ENCODE results near the gene HCLS1.
"Not testable (repeated sequence)": the region's sequence is repeated elsewhere in the genome, so short reads cannot be mapped to it uniquely, and the experiment has no call there.

Gene HCLS1

DNA sequence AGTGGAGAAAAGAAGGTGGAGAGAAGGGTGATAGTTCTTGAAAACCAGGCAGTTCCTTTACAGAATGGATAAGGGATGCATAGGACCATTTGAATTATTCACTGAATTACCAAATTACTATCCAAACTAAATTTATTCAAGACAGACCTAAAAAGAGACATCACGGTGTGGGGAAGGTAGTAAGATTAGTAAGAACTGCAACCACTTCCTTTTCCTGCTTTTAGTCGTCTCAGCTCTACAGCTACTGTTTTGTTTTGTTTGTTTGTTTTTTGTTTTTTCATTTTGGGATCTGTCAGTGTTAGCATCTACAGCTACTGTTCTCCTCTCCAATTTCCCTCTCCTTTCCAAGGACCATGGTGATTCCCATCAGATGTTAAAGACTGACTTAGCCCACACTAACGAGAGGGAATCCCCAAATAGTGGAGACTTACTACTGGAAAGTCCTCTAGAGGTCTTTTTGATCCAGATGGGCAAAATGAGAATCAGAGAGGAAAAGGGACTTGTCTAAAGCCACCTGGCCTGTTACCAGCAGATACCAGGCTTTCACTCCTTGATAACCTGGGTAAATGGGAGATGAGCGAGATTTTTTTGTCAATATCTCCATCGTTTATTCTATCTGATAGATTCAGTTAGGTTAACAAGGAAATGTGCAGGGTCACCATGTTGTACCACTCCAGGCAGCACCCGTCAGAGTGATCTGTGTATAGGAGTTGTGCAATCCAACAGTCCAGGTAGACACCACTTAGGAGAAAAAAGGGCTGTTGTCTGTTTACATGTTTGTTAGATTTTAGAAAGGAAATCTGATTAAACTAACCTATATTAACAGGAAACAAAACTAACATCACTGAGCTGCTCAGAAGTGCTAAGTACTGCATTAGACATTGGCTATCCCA is 6.0 kb downstream of the HCLS1 start:
- DNase-seq (ENCODE audit: low read depth) = no peak

DNA sequence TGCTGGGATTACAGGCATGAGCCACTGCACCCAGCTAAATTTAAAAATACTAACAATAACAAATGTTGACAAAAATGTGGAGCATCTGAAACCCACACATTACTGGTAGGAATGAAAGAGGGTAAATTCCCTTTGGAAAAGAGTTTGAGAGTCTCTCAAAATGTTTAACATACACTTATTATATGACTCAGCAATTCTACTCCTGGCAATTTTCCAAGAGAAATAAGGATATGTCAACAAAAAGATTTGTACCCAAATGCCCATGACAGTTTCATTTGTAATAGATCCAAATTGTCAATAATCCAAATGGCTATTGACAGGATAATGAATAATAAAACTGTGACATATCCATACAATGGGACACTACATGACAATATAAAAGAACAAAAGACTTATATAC is 9.0 kb downstream of the HCLS1 start:
- DNase-seq (ENCODE audit: low read depth) = no peak

DNA sequence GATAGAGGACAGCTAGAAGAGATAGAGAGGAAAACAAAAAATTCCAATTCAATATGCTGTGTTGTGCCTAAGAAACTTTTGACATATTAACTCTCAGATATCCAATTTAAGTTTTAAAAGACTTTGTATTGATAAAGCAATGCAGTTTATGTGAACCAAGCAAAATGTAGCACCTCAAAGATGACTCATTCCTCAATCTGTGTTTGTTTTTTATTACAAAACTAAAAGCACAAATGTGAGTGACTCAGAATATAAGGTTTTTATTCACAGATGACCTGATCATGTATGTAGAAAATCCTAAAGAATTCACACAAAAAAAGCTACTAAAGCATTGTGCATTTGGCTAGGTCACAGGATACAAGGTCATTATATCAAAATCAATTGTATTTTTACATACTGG is 11.1 kb downstream of the HCLS1 start:
- DNase-seq (ENCODE audit: low read depth) = no peak

DNA sequence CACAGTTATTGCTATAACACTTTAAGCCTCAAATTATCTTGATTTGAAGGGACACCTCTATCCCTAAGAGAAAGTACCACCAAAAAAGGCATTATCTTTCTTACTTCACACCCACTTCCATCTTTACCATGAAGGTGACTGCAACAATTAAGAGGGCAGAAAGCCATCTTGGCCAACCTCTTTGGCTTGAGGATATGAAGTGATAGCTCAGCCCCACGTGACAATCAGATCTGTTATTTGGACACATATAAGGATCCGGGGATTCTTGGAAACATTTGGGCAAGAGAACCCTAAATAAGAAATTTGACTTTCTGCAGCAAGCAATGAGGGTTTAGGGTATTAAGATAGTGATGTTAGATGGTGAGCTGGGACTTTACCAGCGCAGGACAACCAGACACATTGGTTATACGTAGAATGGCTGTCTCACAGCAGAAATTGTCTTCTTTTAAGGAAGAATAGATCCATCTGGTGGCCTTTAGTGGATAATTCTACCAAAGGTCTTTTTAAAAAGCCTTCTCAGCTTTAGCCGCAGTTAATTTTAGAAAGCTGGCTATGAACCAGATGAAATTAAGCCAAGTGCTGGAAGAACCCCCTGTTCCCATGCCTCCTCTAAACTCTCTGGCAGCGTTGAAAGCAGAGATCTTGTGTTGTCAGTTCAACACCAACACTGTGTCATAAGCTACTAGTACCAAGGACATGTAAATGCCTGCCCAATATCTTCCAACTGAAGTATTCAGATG is 12.3 kb downstream of the HCLS1 start:
- DNase-seq (ENCODE audit: low read depth) = no peak

DNA sequence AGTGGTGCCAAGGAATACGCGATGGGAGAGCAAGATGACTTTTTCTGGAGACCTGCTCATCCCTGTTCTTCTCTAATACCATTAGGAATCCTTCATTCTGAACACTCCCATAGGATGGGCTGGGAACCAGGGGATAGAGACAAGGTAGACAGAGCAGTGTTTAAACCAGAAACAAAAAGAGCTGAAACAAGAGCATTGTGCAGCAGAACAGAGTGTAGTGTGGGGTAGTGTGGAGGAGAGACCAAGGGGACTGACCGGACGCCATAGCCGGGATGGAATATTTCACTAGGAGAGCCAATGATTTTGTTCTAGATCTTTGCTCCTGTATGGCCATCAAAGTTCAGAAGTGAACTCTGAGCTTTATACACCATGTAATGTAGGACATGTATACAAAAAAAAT is 15.6 kb downstream of the HCLS1 start:
- DNase-seq (ENCODE audit: low read depth) = no peak

DNA sequence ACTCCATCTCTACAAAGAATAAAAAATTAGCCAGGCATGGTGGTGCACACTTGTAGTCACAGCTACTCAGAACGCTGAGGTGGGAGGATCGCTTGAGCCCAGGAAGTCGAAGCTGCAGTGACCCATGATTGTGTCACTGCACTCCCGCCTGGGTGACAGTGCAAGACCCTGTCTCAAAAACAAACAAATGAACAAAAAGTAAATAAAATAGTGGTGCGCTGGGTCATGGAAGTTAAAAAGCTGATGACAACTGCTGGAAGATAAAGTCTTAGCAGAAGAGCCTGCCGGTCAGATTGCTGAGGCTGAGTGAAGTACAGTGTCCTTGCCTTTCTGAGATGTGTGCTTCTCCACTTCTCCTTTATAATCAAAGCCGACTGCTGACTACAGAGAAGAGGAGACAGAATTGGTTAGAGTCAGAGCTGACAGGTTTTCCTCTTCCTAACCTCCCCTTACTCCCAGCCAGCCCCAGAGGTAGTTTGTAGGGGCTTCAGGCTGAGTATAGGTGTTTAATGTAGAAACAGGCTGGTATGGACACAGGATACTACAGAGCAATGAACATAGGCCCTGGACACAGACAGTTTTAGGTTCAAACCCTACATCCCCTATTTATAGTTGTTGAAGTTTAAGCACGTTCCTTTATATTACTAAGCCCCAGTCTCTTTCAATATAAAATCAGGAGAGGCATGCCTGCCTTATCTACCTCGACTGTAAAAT is 17.9 kb downstream of the HCLS1 start:
- no peak for DNase-seq (ENCODE audit: low read depth)

DNA sequence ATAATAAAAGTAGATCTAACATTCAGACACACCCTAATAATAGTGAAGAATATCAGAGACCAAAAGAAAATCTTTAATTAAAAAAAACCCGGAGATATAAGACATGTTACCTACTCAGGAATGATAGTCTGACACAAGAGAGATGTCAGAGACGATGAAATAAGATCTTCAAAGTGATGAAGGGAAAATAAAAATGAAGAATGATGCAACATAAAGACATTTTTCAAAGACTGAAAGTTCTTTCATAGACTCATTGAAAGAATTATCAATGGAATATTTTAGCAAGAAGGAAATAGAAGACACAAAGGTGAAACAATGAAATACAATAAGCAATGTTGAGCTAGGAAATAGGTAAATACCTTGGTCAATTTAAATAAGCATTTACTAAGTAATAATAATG is 19.6 kb downstream of the HCLS1 start:
- no peak for DNase-seq (ENCODE audit: low read depth)

DNA sequence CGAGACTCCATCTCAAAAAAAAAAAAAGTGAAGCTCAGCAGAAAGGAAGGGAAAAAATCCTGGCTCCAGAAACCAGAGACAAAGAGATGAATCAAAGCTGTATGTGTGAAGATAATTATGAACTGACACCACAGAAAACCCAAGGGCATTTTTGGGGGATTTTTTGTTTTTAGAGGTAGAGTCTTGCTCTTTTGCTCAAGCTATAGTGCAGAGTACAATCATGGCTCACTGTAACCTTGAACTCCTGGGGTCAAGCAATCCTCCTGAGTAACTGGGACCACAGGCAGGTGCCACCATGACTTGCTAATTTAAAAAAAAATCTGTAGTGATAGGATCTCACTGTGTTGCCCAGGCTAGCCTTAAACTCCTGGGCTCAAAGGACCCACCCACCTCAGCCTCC is 22.8 kb downstream of the HCLS1 start:
- no peak for DNase-seq (ENCODE audit: low read depth)

DNA sequence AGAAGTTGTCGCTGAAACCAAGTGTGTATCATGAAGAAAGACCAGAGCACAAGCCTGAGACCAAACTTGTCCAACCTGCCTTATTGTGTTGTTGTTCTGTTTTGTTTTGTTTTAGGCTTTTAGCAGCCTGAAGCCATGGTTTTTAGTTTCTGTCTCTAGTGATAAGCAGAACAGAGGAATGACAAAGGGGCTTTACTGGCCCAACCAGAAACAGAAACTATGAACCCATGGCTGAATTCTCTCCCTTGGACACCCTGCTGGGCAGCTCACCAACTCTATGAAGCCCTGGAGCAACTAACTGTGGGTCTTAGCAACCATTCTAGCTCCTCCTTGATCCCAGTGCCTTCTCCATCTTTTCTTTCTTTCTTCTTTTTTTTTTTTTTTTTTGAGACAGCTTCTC is 30.3 kb downstream of the HCLS1 start:
- no peak for DNase-seq (ENCODE audit: low read depth)

DNA sequence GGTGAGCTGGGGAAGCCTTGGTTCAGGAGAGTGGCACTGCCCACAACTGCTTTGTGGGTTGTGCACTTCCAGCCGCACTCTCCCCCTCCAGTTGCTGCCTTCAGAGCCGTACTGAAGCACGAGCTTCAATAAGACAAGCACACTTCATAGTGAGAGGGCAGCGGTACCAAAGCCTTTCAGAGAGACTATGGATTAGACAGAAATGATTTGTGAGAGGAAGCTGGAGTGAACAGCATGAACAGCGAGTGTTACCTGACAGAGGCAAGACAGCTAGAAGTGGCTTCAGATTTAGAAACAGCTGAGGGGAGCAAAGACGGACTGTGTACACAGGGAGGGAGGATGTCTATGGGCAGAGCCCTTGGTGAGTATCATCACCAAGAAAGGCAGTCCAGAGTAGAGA is 31.1 kb downstream of the HCLS1 start:
- DNase-seq (ENCODE audit: low read depth) = no peak

DNA sequence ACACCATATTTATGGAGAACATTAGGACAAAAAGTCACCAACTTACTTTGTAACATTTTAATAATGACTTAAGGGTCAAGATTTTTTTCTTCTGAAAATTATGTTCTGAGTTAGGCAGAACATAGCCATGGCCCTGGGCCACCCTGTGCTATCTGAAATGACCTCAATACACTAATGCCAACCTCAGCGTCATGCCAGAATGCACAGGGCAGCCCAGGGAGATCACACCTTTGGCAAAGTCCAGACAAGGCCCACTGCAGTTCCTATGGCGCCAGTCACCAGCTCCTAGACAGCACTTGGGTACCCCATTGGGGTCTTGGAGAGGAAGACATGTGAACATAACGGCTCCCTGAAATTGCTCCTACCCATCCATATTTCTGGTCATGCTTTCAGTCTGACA is 33.1 kb downstream of the HCLS1 start:
- no peak for DNase-seq (ENCODE audit: low read depth)

DNA sequence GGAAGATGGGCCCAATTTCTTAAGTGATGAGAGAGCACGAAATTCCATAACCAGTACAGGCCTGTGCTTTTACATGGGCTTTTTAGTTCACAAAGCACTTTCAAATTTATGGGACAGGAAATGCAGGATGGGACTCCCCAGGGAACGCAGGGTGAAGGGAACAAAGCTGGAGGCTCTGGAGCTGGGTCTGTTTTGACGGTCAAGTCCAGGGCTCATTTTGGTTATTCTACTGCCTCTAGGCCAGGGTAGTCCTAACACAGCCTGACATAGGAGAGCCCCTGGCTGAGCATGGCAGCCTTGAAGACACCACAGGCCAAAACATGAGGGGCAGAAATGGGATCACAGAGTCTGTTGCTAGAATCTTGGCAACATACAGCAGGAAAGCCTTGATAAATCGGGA is 33.5 kb downstream of the HCLS1 start:
- no peak for DNase-seq (ENCODE audit: low read depth)

DNA sequence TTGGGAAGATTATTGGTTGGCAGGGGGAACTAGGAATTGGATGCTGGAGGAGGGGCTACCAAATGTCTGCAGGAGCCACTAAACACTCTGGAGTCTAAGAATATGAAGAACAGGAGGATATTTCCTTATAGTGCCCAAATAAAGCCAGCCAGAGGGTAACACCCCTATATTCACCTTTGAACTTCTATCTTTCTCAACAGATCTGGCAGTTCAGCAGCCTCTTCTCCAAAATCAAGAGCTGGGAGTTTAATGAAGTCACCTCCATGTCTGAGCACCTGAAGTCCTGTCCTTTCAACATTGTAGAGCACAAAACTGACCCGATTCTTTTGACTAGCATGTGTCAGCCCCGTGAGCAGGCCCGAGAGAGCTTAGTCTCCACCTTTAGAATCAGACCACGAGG is 34.2 kb downstream of the HCLS1 start:
- DNase-seq (ENCODE audit: low read depth) = no peak

DNA sequence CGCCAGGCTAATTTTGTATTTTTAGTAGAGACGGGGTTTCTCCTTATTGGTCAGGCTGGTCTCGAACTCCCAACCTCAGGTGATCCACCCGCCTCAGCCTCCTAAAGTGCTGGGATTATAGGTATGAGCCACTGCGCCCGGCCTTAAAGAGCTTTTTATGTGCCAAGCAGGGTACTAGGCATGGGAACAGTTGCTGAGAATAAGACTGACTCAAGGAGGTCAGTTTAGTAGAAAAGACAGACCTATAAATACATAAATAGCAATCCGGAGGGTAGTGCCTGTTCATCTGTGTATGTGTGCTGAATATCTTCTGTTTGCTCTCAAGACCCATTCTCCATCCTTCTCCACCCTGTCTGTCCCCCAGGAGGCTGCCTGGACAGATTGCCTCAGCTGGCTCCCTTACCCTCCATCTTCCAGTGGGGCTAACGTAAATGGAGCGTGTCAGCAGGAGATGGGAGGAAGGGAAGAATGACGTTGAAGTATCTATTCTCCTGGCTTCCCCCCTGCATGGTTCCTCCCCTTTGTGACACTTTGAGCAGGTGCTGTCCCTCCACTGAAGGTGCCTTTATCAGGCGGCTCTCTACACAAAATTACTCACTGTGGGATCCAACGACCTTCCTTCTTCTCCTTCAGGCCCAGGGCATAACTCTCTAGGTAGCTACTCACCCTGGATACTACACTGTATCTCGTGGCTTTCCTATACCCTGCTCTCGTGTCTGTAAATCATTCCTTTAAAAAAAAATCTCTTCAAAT is 36.4 kb downstream of the HCLS1 start:
- DNase-seq (ENCODE audit: low read depth) = no peak

DNA sequence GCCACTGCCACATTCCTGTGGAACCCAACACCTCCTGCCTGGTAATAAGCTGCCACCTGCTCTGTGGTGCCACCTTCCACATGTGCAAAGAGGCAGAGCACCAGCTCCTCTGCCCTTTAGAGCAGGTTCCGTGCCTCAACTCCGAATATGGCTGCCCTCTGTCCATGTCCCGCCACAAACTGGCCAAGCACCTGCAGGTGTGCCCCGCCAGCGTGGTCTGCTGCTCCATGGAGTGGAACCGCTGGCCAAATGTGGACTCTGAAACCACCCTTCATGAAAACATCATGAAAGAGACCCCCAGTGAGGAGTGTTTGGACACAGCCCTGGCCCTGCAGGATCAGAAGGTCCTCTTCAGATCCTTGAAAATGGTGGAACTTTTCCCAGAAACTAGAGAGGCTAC is 39.2 kb downstream of the HCLS1 start:
- DNase-seq (ENCODE audit: low read depth) = no peak

DNA sequence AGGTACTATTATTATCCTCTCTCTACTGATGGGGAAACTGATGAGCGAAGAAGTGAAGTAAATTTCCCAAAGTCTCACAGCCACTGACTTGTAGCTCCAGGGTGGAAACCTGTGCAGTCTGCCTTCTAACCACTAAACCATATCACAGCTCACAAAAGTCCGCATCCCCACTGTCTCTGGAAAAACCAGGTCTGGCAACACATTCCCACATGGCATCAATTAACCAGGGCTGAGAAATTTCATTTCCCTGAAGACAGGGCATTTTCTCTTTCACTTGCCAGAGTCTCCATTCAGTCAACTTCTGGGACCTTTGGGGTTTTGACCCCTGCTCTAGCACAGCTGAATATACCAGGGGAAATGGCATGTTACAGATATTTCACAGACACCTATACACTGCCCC is 41.0 kb downstream of the HCLS1 start:
- no peak for DNase-seq (ENCODE audit: low read depth)

DNA sequence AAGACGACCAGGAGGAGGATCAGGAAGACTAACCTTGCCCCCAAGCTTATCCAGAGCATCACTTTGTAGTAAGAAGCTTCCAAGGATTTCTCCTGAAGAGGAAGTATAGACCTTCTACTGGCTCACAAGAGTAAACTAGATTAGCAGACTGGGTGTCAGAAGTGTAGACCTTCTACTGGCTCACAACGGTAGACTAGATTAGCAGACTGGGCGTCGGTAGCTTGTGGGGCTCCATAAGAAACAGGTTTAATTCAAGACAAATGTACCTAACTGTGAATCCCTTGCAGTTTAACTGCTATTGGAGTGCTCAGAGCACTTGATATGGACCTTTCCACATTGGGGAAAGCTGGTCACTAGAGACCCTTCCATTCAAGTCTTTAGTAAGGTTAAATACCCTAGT is 54.6 kb downstream of the HCLS1 start:
- no peak for DNase-seq (ENCODE audit: low read depth)

DNA sequence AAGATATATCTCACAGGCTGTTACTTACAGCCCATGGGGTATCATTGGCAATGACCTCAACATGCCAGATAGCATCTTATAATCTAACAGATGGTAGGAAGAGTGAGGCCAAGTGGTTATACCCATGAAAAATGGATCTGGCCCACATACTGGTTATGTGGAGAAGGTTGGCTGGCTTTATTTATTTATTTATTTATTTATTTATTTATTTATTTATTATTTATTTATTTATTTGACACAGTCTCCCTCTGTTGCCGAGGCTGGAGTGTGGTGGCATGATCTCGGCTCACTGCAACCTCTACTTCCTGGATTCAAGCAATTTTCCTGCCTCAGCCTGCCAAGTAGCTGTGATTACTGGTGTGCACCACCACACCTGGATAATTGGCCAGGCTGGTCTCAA is 55.9 kb downstream of the HCLS1 start:
- no peak for DNase-seq (ENCODE audit: low read depth)

DNA sequence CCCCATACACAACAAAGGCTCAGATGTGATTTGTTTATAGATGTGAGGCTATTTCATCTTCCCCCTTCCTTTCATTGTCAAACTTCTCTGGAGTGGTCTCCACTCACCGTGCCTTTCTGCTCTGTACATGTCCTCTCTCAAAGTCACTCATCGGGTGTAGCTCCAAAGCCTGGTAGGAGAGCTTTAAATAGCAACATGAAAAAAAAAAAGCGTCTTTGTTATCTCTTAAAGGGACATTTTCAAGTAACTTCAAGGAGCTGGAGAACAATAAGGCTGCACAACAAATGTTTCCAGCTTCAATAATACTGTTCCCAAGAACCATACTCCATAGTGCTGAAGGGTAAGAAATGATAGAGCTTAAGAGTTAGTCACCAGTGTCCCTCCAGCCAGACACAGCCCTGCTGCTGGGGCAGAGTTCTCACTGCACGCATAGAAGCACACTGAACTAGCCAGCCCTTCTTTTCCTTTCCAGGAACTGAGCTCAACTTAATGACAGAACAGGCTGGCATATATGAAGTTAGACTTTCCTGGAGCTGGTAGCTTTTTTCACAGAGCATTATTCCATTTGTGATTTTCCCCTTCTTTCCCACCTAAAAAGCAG is 59.4 kb downstream of the HCLS1 start:
- no peak for DNase-seq (ENCODE audit: low read depth)

DNA sequence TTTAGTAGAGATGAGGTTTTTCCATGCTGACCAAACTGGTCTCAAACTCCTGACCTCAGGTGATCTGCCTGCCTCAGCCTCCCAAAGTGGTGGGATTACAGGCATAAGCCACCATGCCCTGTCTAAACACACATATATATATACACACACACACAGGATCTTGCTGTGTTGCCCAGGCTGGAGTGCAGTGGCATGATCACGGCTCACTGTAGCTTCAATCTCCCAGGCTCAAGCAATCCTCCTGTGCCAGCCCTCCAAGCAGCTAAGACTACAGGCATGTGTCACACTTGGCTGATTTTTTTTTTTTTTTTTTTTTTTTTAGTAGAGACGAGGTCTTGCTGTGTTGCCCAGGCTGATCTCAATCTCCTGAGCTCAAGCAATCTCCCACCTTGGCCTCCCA is 60.8 kb downstream of the HCLS1 start:
- DNase-seq (ENCODE audit: low read depth) = not testable (repeated sequence)

DNA sequence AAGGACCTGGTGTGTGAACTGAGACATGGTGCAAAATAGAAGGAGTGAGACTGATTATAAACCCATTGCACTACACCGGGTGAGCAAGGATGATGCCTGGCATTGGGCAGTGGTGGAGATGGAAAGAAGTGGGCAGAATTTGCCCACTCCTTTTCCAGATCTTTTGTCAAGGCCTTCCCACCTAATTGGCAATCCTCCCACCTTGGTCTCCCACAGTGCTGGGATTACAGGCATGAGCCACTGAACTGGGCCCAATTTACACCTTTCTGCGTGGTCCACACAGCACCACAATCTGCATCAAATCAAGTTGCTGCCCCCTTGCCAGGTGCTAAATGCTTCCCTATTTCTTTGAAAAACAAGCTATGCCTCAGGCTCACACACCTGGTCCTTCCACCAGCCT is 62.1 kb downstream of the HCLS1 start:
- no peak for DNase-seq (ENCODE audit: low read depth)

All from stimulated activated CD8-positive, alpha-beta memory T cell treated with anti-CD3 and anti-CD28 coated beads, Interleukin-12 subunit alpha, Interleukin-12 subunit beta, amount 100 ng/mL, for 4 hours (primary cell).